Activated effector memory CD4-positive, alpha-beta T cell treated with anti-CD3 and anti-CD28 coated beads, Interleukin-2, amount 50 U/mL, for 16 hours (primary cell): Measurements from ENCODE around the gene MMP24.

Experiments used
- DNase-seq: peaks from one replicate; pipeline ENCODE4 v3.0.0-alpha.2; 2020

Gene MMP24

DNA sequence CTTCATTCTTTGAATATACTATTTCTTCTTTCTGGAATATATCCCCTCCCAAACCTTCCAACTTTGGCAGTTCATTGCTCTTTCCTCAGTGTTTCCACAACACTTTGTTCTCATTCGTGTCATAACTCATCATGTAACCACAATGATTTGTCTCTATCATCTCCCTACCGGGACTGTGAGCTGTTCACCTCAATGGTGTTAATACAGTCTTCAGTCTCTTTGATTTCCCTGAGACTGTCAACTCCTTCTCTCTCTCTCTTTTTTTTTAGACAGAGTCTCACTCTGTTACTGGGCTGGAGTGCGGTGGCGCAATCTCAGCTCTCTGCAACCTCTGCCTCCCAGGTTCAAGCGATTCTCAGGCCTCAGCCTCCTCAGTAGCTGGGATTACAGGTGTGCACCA is 2.5 kb upstream of the MMP24 start:
- DNase-seq: no peak

DNA sequence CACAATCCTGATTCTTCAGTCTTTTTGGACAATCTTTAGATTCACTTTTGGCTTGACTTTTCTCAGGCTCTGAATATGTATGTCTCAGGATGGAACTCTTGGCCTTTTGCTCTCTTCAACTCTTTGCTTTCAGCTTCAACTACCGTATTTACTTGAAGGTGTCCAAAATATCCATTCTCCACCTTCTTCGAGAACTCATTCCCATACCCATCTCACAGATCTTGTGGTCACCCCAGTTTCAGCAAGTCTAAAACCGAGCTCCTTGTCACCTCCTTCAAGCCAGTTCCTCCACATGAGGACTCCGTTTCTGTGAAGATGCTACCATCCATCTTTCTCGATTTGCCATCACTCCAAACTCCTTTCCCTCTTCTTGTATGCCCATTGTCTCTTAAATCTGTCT is 2.0 kb upstream of the MMP24 start:
- DNase-seq: no peak

DNA sequence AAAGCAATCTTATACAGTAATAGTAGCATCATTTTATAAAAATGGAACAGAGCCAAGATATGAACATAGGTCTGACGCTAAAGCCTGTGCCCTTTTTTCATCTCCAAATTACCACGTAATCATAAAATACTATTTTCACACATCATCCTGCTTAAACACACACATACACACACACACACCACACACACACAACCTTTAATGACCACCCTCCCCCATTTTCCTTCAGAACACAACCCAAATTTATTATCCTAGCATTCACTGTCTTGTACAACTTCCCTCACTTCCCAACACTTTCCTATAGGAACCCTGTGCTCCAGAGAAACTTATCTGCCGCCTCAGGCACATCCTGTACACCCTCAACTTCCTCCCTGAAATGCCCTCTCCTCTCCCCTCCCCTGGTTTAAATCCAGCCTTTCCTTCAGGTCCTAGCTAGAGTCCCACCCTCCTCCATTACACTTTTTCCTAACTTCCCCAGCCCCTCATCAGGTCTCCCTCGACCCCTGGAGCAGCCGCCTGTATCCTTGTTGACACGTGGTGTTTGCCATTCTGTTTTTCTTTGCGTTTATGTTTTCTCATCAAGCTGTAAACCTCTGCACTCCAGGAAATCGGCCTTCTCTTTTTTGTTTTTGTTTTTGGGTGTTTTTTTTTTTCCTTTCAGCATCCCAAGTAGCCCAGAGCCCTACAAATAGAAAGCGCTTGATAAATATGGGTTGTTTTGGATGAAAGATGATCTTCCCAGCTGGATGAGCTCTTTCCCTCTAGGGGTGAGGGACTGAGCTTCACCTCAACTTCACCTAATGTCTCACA is 968 bp upstream of the MMP24 start:
- DNase-seq: no peak

DNA sequence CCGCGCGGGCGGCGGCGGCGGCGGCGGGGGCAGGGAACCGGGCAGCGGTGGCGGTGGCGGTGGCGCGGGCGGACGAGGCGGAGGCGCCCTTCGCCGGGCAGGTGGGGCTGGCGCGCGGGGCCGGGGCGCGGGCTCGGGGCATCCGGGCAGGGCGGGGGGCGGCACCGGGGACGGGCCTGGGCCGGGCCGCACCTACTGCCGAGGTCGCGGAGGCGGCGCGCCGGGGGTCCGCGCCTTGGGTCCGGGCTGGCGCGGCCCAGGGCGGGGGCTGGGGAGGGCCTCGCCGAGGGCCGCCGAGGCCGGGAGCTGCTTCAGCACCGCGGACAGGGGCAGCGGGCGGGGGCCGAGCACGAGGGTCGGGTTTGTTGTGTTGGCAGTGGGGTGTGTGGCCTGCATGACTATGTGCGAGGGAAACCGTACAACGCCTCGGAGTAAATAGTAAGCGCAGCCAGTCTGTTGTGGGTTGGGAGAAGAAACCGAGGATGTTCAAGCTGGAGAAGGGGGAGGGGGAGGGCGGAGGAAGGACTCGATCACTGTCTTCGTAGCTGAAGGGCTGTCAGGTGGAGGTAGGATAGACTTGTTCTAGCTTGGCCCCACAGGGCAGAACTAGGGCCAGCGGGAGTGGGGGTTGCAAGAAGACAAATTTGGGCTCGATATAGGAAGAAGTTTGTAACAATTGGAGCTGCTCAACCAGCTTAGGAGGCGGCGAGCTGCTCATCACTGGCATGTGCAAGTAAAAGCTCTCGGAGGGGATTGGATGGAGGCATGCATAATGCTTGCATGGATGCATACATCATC is 593 bp downstream of the MMP24 start:
- DNase-seq: peak; percentile 78

DNA sequence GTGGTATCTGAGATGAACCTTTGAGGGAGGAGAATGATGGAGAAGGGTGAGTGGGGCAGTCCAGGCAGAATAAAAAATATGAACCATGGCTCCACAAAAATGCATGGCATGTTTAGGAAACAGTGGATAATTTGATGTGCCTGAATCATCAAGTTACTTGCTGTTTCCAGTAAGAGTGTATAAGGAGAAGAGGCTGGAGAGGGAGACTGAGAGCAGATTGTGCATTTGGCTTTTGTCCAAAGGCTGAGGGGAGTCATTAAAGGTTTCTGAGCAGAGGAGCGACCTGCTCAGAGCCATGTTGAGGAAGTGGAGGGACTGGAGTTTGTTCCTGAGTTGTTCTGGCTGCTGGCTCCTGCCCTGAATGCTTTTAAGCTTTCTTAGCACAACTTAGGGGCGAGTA is 6.1 kb downstream of the MMP24 start:
- DNase-seq: no peak

DNA sequence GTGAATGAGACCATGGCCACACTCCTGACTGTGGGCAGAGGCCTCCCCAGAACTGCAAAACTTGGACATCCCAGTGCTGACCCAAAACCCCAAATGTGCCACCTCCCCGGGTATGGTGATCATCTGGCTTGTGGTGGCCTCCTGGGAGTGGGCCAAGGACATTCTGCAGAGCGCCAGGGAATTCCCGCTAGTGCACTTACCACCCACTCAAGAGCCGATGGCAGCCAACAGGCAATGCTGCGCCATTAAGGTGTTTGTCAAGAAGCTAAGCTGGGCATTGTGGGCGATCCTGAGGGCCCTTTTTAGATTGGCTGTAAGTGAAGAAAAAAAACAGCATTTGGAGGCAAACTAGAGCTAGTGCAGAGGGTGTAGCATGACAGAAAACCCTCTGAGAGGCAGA is 9.4 kb downstream of the MMP24 start:
- DNase-seq: no peak

DNA sequence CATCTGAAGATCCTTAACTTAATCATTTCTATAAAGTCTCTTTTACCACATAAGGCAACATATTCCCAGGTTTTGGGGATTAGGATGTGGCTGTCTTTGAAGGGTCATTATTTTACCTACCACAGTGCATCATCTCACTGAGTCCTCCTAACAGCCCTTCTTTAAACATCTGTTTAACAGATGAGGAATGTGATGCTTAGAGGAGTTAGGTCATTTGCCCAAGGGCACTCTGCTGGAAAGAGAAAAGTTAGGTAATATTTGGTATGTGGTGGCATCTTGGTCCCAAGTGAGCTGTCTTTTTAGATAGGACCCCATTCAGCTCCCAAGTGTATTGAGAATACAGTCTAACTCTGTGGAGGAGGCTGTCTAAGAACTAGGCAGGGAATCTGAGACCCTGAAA is 11.0 kb downstream of the MMP24 start:
- no peak for DNase-seq

DNA sequence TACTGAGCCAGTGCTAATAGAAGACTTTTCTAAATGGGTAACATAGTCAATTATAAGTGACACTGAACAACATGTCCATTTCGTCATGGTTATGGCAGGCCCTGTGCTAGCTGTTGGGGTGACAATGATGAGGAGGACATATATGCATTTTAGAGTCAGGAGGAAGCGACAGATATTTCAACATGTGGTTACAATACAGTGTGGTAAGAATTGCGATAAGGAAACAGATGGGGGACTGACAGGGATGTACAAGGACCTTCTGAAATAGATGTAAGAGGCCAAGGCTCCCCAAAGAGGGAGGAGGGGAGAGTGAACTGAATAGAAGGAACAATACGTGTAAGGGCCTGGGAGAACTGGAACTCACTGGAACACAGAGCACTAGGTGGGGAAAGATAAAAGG is 11.7 kb downstream of the MMP24 start:
- no peak for DNase-seq

DNA sequence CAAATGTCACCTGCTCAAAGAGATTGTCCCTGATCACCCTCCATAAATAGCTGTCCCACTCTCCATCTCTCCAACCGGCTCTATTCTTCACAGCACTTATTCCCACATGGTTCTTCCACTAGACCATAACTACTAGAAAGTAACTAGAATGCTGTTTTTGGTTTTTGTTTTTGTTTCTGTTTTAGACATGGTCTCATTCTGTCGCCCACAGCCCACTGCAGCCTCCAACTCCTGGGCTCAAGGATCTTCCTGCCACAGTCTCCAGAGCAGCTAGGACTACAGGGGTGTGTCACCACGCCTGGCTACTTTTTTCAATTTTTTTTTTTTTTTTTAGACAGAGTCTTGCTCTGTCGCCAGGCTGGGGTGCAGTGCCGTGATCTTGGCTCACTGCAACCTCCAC is 12.2 kb downstream of the MMP24 start:
- no peak for DNase-seq

DNA sequence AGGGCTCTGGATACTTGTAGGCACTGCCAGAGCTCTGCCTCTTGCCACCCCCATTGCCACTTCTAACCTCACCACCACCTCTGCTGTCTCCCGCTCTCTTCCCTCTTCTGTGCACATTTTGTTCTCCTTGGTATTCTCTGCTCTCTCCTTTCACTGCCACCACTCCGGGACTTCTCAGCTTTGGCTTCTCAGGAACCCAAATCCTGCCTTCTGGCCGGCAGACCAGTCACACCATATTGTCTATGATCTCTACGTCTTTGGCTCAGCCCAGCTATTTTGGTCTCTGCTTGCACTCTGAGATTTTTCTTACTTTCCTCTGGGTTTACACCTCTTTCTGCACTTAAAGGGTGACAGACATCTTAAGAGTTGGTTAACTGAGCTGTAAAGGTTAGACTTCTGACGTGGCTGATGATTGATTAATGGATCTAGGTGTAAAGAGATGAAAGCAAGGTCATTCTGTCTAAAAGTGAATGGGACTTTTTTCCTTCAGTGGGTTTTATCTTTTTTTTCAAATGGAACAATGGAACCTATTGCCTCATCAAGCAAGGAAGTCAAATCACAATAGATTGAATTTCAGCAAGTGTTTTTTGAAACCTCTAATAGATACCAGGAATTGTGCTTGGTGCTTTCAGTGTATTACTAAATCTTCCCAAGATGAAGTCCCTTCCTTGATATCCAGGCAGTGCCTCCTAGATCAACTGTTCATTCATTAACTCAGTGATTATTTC is 13.8 kb downstream of the MMP24 start:
- no peak for DNase-seq

DNA sequence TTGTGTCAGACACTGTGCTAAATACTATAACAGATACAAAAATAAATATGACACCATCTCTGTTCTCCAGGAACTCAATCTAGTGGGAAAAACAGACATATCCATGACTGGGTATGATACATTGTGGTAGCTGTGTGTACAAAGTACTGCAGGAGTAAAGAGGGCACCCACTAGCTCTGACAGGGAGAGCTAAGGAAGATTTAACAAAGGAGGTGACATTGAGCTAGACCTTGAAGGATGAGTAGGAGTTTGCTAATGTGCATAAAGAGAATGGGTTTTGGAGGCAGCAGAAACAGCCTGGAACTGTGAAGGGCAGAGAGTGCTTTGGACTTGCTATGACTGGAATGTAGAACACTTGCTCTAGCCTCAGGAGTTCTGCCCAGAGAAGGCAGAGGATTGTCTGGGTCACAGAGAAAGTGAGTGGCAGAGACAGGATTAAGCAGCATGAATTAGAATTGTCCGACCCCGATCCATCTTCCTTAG is 14.4 kb downstream of the MMP24 start:
- DNase-seq: no peak

DNA sequence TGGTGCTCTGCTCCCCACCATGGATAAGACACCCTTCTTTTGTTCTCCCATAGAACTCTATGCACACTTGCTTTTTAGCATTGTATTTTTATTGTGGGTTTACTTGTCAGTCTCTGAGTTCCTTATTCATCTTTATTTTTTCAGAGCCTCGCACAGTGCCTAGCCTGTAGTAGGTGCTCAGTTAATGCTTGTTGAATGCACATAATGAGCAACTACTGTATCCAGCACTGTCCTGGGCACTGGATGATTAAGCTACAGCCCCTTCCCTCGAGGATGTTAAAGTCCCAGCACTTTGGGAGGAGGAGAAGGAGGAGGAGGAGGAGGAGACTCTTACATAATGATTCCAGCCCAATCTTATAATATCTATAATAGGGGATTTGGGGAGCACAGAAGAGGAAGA is 16.8 kb downstream of the MMP24 start:
- no peak for DNase-seq

DNA sequence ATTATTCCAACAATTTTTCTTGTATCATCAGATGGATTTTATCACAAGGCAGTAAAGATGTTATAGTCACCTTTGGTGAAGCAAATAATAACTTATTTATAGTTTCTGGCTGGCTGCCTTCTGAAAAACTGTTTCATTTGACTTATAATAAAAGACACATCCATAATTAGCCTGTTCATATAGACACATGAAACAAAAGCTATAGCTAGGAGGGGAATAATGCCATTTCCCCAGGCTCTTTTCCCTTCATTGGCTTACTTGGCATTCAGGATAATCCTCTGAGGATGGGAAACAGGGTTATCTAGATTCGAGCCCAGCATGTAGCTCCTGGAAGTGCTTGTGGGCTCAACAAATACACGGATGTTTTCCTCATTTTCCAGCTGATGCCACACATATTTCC is 17.5 kb downstream of the MMP24 start:
- no peak for DNase-seq

DNA sequence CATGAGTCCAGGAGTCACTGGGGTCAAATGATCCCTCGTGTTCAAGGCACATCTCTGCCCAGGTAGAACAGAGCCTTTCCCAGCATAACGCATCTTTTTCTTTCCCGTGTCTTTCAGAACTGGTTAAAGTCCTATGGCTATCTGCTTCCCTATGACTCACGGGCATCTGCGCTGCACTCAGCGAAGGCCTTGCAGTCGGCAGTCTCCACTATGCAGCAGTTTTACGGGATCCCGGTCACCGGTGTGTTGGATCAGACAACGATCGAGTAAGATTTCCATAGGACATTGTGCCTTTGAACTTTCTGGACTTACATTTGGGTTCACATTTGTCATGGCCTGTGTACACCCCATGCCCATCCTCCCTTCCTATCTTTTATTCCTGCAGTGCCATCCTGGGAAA is 20.2 kb downstream of the MMP24 start:
- no peak for DNase-seq

DNA sequence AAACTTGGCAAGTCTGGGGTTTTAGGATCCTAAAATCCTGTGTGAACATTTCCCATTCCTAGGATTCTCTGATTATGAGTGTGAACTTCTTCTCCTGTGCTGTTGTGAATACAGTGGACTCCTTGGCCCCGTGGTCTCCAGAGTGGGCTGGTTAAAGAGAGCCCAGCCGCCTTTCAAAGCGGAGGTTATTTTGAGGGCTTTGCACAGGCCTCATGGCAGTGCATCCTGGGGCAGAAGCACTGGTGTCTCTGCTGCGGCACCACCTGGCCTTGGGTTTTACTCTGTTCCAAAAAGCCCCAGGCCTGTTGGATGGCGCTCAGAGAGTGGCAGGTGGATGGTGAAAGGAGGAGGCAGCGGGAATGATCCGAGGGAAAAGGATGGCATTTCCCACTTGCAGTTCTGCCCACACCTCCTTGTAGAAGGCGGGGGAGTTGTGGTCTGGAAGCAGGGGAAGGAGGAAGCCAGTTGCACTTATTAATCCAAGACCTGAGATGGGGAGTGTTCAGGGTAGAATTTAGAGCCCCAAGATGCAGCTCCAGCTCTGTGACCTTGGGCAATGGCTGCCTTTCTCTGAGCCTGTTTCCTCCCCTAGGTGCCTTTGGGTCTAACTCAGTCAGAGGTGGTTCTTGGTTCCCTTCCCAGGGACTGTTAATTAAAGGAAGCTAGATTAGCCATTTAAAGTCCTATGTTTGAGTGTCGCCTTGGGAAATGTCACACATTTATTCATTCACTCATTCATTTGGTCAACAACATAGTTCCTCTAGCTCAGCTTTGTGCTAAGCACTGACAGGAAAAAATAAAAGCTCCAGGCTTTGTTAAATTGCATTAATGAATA is 22.4 kb downstream of the MMP24 start:
- DNase-seq: peak; percentile 33

DNA sequence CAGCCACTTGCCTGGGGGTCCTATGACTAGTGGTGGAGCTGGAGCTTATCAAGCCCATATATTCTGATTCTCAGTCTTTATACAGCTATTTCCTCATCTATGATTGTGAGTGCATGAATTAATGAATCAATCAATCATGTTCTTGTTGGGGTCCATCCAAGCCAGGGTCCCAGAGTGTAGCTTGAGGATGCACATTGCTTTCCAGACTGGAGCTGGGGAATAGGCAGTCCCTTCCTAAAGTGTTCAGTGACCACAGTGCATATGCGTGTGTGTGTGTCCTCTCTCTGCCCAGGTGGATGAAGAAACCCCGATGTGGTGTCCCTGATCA is 25.1 kb downstream of the MMP24 start:
- peak; percentile 48 for DNase-seq

DNA sequence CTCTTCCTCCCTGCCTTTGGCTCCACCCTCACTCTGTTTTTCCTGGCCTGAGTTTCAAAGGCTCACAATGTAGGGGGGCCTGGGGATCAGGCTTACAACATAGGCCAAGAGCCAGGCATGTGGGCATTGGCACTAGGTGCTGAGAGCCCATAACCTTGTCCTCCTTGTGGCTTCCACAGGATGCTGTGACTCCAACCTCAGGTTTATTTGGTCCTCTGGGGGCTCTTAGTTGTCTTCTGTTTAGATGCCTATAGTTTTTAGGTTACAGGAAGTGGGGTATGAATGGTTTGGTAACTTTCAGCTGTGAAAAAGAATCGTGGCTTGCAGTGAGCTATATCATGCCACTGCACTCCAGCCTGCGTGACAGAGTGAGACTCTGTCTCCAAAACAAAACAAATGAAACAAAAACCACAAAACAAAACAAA is 25.6 kb downstream of the MMP24 start:
- DNase-seq: no peak

DNA sequence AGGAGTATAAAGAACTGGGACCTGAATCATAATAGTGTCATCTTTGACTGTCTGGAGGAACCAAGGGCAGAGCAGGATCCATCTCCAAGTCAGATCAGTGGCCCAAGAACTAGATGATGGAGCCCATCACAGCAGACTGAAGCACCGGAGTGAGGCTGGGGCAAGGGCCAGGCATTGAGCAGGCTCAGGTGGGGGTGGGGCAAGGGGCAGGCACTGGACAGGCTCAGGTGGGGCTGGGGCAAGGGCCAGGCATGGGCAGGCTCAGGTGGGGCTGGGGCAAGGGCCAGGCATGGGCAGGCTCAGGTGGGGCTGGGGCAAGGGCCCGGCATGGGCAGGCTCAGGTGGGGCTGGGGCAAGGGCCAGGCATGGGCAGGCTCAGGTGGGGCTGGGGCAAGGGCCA is 26.1 kb downstream of the MMP24 start:
- DNase-seq: peak; percentile 47

DNA sequence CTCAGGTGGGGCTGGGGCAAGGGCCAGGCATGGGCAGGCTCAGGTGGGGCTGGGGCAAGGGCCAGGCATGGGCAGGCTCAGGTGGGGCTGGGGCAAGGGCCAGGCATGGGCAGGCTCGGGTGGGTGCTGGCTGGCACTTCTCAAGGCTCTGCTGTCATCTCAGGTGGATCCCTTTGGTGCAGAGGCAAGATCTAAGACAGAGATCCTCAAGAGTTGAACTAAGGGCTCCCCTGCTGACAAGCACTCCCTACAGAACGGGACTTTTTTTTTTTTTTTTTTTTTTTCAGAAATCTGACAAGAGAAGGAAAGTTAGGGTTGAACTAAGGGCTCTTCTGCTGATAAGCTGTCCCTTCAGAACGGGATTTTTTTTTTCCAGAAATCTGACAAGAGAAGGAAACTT is 26.5 kb downstream of the MMP24 start:
- DNase-seq: peak; percentile 27

DNA sequence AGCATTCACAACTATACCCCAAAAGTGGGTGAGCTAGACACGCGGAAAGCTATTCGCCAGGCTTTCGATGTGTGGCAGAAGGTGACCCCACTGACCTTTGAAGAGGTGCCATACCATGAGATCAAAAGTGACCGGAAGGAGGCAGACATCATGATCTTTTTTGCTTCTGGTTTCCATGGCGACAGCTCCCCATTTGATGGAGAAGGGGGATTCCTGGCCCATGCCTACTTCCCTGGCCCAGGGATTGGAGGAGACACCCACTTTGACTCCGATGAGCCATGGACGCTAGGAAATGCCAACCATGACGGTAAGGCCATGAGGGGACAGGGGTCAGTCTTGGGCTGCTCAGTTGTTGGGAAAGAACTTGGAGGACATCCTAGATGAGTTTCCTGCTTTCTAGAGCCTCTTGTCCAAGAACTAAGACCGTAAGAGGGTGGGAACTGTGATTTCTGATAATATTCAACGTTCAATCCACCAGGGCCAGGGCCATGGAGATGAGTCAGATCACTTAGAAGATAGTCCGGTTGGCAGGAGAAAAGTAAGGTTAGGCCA is 28.0 kb downstream of the MMP24 start:
- DNase-seq: no peak

DNA sequence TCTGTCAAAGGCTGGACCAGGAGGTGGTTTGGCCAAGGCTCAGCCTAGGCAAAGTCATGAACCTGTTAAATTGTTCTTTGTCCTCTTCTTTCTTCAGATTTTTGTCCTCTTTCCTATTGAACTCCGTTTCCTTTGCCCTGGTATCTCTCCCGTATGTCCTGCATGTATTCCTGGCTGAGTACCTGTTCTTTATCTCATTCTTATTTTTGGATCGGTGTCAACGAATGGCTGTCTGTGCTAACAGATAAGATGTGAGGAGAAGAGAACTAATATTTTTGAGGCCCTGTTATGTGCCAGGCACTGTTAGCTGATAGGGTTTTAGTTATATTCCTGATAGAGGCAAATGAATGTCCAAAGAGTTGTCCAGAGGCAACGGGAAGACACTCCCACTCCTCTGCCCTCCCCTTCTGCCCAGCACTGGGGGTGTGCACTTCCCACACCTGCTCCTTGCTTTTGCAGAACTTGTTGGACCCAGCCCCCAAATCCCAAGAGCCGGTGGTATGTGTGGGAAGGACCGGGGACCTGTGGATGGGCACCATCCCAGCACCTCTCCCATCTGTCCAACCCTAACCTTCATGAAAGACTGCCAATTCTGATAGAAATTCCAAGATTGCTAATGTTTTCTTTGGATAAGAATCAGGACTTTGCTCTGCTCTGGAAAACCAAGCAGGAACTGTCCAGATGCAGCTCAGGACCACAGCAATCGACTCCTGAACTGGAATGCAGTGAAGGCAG is 30.9 kb downstream of the MMP24 start:
- DNase-seq: no peak

DNA sequence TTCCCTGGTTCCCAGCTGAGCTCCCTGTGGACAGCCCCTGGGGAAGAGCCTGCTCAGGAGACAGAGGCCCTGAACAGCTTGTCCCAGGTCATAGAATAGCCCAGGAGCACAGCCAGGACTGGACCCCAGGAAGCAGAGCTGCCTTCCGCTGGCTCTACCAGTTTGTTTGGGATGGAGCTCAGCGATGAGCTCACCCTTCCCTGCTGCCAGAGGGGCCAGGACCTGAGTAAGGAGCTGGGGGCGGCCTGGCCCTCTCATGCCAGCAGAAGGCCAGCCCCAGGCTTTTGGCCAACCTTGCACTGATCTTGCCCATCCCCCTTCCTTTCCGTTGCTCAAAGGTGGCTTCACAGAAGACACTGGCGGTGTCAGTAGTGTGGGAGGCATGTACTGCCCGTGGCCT is 33.9 kb downstream of the MMP24 start:
- no peak for DNase-seq
